Activated CD8-positive, alpha-beta memory T cell treated with anti-CD3 and anti-CD28 coated beads for 1 hour (primary cell): ENCODE measurements around the gene MARCHF11.

Experiments used
- DNase-seq, 2 donors: peaks; one replicate each; pipeline ENCODE4 v3.0.0-alpha.2; 2020; ENCODE audit warnings: low read depth in 1 of 2; ENCODE audit errors: extremely low read depth in 1 of 2

The MARCHF11 gene

DNA sequence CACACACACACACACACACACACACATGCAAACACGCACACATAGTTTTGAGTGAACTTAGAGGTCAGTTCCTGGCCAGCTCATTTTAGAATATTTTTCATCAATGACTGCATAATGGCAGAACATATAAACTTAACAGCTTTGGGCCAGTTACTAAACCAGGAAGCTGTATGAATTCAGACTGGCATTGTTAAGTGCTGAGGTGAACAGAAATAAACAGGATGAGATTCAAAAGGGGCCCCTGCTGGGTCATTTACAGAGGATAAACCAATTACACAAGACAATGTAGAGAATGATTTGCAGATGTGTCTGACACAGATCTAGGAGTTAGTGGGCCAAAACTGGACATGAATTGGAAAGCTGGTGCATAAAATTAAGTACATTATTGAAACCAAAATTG, 44.6 kb downstream of the MARCHF11 start:
- DNase-seq, result no peak

DNA sequence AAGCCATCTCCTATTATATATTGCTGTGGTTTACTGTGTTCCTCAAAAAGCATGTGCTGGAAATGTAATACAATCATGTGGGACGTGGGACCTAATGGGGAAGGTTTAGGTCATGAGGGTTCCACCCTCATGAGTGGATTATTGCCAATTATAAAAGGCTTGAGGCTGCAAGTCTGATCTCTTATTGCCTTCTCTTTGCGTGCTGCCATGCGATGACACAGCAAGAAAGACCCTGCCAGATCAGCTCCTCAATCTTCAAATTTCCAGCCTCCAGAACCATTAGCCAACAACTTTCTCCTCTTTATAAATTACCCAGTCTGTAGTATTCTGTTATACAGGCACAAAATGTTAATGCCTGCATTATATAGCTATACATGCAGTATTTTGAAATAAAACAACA, 45.4 kb downstream of the MARCHF11 start:
- no peak for DNase-seq

DNA sequence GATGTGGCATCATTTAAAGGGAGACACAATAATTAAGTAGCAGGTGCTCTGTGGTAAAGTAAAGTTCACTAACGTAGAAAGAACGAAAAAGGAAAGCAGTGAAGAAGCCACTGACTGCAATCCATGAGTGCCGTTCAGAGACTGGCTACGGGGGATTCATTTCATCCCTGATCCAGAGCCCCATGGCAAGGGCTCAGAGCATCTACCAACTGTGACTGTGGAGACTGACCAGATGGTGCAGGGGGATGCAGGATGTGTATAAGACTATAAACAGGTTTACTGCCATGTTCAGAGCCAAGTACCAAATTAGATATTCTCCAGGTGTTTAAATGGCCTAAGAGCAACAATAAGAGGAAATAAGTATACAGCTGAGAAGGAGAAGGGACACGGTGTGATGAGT, 47.7 kb downstream of the MARCHF11 start:
- DNase-seq, result no peak

DNA sequence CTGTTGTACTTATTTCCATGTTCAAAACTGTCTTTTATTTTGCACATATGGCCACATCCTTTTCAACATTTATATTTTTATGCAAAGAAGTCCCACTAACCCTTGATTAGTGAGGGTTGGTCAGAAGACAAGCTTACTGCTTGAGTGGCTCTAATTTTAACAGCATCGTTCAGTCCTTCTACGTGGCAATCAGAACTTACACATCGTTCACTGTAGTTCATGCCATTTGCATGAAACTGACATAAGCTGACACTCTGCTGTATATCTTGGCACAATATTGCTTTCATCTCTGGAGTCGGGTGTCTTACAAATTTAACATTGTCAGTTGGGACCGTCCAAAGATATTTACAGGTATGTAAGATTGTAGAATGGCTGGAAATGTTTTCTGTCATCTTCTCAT, 50.6 kb downstream of the MARCHF11 start:
- DNase-seq, result no peak

DNA sequence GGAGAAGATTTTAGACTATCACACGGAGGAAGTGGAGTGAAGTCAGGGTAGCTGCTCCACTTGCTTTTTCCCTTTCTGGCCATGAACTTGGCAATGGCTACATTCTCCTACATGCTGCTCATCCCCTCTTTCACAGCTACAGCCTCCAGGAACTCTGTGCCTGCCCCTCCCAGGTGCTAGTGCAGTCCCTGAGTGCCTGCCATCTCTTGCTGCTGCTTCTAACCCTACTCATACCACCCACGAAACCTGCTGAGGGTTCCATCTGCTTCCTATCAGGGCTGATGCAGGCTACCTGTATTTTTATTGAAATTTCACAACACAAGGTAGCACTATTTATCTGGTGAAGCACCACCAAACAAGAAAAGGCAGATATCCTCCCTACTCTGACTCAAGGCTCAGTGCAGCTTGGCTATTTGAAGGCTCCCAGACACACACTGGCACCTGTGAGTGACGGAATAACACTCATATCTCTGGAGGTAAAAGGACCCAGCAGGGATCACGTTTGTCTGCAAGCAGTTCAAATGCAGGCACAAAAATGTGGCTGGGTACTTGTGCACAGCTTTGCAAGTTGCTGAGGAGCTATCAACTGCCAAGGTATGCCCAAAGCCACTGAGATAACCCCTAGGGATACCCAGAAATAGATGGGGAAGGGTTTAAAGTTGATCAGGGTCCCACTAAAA, 51.6 kb downstream of the MARCHF11 start:
- no peak for DNase-seq

DNA sequence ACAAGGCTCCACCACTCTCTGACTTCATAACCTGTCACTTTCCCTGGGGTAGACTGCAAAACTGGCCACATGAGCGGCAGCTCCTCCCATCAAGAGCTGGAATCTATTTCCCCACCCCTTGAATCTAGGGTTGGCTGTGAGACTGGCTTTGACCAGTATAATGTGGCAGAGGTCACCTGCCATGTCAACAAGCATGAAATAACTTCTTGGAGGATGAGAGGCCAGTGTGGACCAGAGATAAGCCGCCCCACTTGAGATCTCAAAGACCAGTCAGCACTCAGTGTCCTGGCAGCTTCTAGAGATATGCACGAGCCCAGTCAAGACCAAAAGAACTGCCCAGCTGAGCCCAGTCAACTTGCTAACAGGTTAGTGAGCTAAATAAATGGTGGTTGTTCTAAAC, 59.0 kb downstream of the MARCHF11 start:
- DNase-seq, result no peak

DNA sequence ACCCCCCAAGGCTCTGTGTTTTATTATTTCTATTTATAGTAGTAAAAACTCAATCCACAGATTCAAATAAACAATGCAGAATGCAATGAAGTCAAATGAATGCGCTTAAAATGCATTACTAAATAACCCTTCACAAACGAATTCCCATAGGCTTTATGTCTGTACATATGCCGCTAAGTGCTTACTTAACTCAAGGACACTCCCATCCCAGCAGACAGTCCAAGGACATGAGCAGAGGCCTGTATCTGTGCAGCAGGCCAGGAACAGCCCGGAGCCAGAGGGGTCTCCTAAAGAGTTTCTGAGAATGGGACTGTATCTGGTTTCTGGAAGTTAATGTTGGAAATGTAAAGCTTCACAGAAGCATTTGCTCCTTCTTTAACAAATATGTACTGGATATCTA, 59.8 kb downstream of the MARCHF11 start:
- no peak for DNase-seq

DNA sequence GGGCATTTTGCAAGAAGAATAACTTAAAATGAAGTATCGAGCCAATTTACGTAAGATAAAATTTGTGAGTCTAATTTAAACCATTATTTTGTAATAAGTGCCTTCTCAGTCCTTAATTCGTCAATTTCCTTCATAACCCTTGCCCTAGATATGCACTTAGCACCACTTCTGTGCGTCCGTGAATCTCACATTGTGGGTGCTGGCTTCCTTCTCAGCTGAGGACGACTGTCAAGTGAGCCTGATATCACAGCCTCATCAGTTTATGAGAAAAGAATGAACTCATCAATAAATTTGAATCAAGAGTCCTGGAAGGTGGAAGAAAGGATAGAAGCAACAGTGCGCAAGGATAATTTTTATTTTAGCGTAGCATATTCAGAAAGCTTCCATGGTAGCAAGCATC, 64.5 kb downstream of the MARCHF11 start:
- no peak for DNase-seq

DNA sequence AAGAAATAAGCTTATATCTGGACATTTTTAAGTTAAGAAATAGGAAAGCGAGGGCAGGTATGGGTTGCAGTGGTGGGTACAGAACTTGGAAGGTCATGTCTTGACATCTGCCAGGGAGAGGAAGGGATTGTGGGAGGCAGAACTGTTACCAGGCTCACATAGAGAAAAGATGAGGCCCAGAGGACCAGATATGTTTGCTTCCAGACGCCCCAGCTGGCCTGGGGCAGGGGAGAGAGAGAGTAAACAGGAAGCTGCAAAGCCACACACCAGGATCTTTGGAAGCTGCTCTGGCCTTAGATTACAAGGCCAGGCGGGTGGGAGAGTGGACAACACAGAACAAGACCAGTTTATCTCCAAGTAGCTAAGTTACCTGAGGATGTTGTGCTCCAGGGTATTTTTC, 71.2 kb downstream of the MARCHF11 start:
- DNase-seq, result no peak

DNA sequence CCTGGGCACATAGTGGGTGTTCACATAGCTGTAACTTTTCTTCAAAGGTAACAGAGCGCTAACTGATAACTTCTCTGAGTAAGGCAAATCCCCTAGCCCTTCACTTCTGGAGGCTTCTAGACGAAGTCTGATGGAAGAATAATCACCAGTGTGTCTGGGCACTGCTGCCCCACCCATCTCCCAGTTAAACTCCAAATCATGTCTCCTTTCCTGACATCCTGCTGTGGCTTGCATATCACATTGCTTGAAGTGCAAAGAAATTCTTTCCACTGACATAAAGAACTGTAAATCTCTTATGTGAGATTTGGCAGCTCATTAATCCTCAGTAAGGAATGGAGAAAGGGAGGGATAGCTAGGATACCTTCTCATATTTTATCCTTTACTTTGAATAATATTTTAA, 74.6 kb downstream of the MARCHF11 start:
- DNase-seq, result no peak

DNA sequence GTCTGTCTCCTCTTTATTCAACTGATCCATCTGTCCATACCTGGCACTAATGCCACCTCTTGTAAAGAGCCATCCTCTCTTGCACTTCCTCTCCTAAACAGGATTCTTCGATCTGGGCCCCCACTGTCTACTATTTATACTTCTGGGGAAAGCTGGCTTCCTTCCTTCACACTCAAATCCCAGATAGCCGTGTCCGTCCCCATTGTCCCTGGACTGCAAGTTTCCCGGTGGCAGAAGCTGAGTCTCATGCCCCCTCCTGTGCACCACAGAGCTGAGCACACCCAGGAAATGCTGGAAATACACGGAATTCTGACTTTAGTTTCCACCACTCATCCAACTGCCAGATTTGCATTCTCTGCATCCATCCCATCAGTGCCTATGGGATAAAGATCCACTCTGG, 84.0 kb downstream of the MARCHF11 start:
- no peak for DNase-seq

DNA sequence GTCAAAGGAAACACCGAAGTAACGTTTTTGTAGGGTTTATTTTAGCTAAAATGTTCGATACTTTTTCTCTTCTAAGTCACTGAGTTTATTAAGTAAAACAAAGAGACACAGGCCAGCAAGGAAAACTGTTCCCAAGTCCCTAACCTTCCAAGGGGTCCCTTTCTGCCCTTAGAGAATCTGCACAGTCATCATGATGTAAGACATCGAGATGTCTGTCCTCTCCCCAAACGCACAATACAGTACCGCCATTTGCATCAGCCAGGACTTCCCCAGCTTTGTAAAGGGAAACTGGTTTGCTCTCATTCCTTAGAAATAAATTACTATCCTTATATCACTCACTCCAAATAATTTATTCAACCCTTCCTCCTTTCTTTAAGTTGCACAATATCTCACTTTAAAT, 89.3 kb downstream of the MARCHF11 start:
- DNase-seq, result no peak

DNA sequence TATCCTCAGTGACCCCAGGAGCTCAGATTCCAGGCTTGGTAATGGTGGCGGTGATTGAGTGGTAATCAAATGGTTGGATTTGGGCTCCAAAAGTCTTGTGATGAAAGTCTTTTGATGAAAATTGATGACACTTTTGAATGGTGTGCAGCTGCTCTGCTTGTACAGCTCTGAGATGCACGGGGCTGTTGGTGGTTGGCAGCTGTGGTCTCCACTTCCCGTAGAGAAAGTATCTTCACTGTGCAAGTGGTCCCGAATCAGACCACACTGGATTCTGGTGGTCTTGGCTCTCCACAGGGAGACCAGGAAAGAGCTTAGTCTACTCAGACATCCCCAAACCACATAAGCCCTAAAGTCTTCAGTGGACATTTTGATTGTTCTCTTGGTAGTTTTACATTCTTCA, 96.6 kb downstream of the MARCHF11 start:
- DNase-seq, result no peak

DNA sequence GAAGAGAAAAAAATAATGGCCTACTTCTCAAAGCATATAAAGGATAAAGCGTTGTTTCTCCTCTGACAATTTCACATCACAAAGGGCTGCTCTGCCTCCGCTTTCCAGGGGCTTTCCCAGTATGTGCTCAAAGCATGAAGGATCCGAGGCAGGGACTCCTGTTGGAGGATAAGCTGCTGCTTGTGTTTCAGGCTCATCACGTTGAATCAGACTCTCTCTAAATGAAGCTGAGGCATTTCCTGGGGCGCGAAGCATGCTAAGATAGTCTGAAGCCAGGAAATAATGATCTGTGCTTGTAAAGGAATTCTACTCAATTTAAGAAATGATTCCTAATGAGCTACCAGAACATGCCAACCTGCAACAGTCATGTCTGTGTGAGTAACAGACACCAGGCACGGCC, 97.5 kb downstream of the MARCHF11 start:
- DNase-seq, result no peak

DNA sequence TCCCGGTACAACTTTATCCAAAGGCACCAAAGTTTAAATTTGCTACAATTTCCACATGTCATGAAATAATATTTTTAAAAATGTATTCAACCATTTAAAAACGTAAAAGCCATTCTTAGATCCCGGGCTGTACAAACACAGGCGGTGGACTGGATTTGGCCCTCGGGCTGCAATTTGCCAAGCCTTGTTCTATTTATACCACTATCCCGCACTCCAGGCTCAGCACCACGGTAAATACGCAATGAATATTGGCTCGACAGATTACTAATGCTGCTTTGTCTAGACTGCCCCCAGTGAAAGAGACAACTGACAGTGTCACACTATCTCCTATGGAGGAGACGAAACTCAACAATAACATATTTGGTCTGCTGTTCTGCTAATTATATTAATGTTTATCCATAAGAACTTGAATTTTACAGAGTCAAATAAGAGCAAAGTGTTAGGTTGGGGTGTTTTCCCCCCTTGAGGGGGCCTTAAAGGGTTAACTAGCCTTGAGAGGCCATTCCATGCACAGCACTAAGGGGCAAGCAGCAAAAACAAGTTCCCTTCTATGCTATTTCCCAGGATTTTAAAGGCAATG, 98.1 kb downstream of the MARCHF11 start:
- no peak for DNase-seq

DNA sequence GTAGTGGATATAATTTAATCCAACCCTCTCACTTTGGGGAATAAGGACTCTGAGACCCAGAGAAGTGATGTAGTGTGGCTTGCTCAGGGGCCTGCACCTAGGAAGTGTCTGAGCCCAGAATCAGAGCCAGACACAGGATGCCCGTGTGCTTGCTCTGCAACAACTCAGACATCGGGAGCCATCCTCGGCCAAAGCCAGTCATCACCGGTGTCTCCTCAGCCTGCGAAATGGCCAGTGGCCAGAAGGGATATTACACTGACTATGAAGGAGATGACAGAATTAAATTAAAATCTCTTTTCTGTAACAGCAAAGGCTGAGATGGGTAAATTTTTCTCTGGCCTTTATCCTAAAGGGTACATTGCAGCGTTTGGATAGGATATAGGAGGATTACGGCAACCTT, 102.9 kb downstream of the MARCHF11 start:
- no peak for DNase-seq

DNA sequence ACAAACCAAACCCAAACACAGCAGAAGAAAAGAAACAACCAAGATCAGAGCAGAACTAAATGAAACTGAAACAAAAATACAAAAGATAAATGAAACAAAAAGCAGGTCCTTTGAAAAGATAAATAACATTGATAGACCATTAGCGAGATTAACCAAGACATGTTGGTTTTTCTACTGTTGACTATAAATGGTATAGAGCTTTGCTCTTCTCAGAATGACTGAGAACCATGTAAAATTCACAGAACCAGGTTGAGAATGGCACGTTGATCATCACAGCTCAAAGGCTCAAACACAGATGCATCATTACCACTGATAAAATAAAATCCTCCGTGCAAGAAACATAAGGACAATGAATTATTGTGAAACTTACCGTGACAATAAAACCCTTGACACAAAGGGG, 105.2 kb downstream of the MARCHF11 start:
- no peak for DNase-seq

DNA sequence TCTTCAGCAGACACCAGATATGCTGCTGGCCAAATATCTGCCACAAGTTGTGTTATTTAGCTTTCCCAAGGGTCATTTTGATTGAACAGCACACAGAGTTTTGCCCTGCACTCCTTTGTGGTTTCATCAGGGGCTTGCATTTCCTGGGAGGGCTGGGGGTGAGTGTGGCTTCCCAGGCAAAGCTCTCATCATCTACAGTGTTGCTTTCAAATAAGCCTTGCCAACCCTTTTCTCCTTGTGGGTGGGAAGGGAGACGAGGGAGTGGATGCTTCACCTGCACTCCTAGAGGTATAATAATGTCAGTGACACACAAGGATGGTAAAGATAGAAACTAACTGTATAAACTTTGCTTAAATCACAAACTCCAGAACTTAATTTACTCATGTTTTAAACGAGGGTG, 107.0 kb downstream of the MARCHF11 start:
- no peak for DNase-seq

DNA sequence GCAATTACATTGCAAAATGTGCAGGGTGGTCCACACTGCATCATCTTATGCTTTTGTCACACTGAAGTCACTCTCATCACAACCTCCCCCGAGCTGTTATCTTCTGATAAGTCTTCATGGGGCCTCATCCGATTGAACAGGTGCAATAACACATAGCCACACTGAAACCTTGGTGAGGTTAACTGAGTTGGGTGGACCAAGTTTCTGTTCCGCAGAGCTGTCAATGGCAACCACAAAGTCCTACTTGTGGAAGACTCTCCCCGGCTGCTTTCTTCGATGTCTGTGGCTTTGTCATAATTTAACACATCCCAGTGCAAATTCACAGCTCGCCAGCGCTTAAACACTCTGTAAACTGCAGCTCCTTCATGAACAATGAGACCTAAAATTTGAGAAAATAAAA, 112.2 kb downstream of the MARCHF11 start:
- no peak for DNase-seq

DNA sequence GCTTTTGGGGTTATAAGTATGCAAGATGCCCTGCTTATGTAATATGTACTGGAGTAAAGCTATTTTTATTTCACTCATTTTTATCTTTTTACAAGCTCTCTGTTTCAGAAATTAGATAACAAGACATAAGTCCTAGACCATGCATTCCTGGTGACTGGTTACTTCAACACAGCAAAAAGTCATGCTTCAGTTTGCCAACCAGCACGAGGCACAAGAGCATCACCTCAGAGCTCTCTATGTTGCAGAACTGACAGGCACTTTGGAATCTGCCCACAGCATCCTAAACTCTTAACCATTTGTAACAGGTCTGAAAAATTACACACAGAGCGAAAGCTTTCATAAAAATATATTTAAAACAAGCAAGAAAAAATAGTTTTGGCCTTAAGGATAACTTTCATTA, 112.8 kb downstream of the MARCHF11 start:
- no peak for DNase-seq

DNA sequence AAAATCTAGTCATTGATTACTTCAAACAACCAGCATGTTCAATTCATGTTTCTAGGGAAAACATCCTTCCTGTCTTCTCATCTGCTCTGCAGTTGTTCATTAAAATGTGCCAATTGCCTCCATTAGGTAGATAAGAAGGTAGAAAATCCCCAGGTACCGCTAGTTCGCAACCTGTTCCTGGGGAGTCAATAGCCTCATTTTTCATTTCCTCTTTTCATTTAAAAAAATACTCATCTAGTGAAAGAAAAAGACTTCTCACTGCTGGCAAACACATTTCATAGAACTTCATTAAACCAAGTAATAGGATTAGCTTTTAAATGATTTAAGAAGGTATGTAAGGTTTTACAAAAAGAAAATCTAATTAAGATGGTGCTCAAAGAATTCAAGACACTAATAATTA, 113.3 kb downstream of the MARCHF11 start:
- DNase-seq, result no peak

DNA sequence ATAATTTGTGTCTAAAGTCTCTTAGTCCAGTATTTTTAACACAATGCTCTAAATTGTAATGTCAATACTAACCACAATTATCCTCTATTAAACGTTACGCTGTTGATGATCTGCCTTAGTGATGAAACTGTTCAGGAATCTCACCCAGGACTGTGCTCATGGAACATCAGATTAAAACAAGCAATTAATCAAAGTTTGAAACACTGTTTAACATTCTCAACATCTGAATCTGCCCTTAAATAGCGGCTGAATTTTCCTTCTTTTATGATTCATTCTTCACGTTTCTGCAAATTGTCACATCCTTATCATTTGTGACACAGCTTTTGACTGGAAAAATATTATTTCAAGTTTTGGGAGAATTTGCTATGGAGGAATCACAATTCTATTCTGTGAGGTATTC, 113.8 kb downstream of the MARCHF11 start:
- DNase-seq, result no peak
